GM19239 (cell line): ENCODE results near the gene CLIP2.
A peak's percentile ranks its signal among the peaks of the same experiment; 100 is the strongest.
"Not testable (repeated sequence)": the region's sequence is repeated elsewhere in the genome, so short reads cannot be mapped to it uniquely, and the experiment has no call there.

ENCODE experiments used
- DNase-seq: peaks from one replicate; pipeline ENCODE4 v3.0.0; 2011; ENCODE audit warnings: low spot score; ENCODE audit not compliant: insufficient read length
- FAIRE-seq: peaks from 2 replicates; lab custom pipeline; 2011; peaks lifted over from hg19 to GRCh38; lab: Jason Lieb, UNC

The CLIP2 gene

GRCh38 chr7:74360008-74360407 is 70.8 kb downstream of the CLIP2 start:
- no peak for FAIRE-seq
- no peak for DNase-seq

GRCh38 chr7:74362266-74362665 is 73.1 kb downstream of the CLIP2 start:
- FAIRE-seq (no peak), DNase-seq (no peak)

- FAIRE-seq (no peak), DNase-seq (no peak)
These were observed 74.9 kb downstream of the CLIP2 start for GRCh38 chr7:74364061-74364460.

GRCh38 chr7:74365322-74366022 is 76.3 kb downstream of the CLIP2 start:
- DNase-seq (no peak), FAIRE-seq (no peak)

- peak; percentile 55 for DNase-seq
- peak; percentile 39 for FAIRE-seq
These were observed 82.5 kb downstream of the CLIP2 start for GRCh38 chr7:74371381-74372341.

GRCh38 chr7:74372511-74373111 is 83.4 kb downstream of the CLIP2 start:
- DNase-seq (no peak), FAIRE-seq (no peak)

GRCh38 chr7:74373536-74373935 is 84.3 kb downstream of the CLIP2 start:
- DNase-seq (no peak), FAIRE-seq (no peak)

GRCh38 chr7:74375726-74376220 is 86.6 kb downstream of the CLIP2 start:
- DNase-seq (no peak), FAIRE-seq (no peak)

GRCh38 chr7:74376256-74377036 is 87.2 kb downstream of the CLIP2 start:
- FAIRE-seq (no peak), DNase-seq (no peak)

GRCh38 chr7:74379938-74380337 is 90.7 kb downstream of the CLIP2 start:
- FAIRE-seq, result no peak
- DNase-seq, result no peak

GRCh38 chr7:74380720-74381119 is 91.5 kb downstream of the CLIP2 start:
- DNase-seq, result no peak
- no peak for FAIRE-seq

- FAIRE-seq, DNase-seq: not testable (repeated sequence)
These were observed 94.9 kb downstream of the CLIP2 start for GRCh38 chr7:74384086-74384485.

GRCh38 chr7:74384854-74385253 is 95.6 kb downstream of the CLIP2 start:
- FAIRE-seq, DNase-seq: not testable (repeated sequence)

- FAIRE-seq (no peak), DNase-seq (no peak)
These were observed 98.4 kb downstream of the CLIP2 start for GRCh38 chr7:74387606-74388005.

- DNase-seq, result no peak
- FAIRE-seq, result no peak
These were observed 99.7 kb downstream of the CLIP2 start for GRCh38 chr7:74388880-74389415.

GRCh38 chr7:74393722-74394121 is 104.5 kb downstream of the CLIP2 start:
- not testable (repeated sequence) for FAIRE-seq, DNase-seq

GRCh38 chr7:74394601-74395000 is 105.4 kb downstream of the CLIP2 start:
- not testable (repeated sequence) for FAIRE-seq

GRCh38 chr7:74395745-74396311 is 106.6 kb downstream of the CLIP2 start:
- DNase-seq (no peak), FAIRE-seq (no peak)

More at GRCh38 chr7:74394601-74395000, 105.4 kb downstream of the CLIP2 start:
- not testable (repeated sequence) for DNase-seq

- FAIRE-seq (no peak), DNase-seq (no peak)
These were observed 107.8 kb downstream of the CLIP2 start for GRCh38 chr7:74396993-74397392.
